Glomerular endothelial cell (primary cell): ENCODE measurements around the gene ASB15. TPM values are rescaled to one million over a fixed set of nuclear protein-coding genes. Genes with fewer than 3 reads are reported as not detected.

ENCODE experiments used
- DNase-seq: peaks from one replicate; pipeline ENCODE4 v3.0.0-alpha.2; 2011; ENCODE audit warnings: low read depth, low spot score; ENCODE audit errors: extremely low read depth
- total RNA-seq: library from RNA; depleted of rRNA; stranded (reverse); fragments of >200 nt; gene quantifications from 2 replicates; pipeline ENCODE4 v1.2.3, GENCODE V29; 2015

Gene ASB15
- total RNA-seq, 1 donor from 2014 or later = not detected

DNA sequence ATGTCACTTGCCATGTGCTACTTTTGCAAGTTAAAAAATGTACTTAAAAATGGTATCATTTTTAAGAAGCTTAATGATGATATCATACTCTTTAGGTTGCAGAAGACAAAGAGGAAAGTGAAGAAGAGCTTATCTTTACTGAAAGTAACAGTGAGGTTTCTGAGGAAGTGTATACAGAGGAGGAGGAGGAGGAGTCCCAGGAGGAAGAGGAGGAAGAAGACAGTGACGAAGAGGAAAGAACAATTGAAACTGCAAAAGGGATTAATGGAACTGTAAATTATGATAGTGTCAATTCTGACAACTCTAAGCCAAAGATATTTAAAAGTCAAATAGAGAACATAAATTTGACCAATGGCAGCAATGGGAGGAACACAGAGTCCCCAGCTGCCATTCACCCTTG lies 60.1 kb downstream of the ASB15 start:
- no peak for DNase-seq

DNA sequence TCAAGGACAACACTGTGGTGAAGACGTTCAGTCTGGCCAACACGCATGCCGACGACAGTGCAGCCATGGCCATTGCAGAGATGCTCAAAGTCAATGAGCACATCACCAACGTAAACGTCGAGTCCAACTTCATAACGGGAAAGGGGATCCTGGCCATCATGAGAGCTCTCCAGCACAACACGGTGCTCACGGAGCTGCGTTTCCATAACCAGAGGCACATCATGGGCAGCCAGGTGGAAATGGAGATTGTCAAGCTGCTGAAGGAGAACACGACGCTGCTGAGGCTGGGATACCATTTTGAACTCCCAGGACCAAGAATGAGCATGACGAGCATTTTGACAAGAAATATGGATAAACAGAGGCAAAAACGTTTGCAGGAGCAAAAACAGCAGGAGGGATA lies 60.7 kb downstream of the ASB15 start:
- no peak for DNase-seq

DNA sequence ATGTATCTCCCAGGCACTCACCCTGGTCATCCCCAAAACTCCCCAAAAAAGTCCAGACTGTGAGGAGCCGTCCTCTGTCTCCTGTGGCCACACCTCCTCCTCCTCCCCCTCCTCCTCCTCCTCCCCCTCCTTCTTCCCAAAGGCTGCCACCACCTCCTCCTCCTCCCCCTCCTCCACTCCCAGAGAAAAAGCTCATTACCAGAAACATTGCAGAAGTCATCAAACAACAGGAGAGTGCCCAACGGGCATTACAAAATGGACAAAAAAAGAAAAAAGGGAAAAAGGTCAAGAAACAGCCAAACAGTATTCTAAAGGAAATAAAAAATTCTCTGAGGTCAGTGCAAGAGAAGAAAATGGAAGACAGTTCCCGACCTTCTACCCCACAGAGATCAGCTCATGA lies 61.1 kb downstream of the ASB15 start:
- no peak for DNase-seq

DNA sequence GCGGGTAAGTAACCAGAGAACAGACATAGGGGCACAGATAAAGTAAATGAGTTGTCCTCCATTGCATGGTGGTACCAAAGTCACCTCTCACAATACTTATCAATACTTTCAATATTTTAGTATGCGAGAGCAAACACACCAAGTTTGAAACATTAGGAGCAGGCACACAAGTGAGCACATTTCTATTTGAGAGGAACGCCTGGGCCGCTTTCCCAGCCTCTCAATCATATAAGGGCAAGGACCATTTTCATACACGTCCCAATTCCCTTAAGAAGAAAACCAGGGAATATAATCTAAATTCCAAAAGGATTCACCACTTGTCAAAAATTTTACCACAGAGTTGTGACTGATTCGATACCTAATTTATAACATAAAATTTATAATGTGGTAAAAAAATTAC lies 61.6 kb downstream of the ASB15 start:
- no peak for DNase-seq

DNA sequence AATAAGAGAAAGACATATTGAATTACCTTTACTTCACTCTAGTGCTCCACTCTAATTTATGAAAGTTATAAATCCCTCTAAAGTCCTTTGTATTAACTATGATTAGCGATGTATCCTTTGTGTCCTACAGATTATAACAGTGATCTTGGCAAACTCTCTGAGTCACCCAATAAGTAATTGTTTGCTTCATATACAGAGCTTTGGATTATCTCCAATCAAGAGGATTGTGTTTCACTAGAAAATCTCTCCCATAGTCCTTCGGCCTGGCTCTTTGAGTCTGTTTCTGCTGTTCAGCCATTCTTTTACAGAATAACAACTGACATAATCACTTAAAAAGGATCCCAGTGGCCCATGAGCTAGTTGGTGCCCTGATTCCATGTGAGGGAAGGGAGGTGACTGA lies 63.5 kb downstream of the ASB15 start:
- DNase-seq = no peak

DNA sequence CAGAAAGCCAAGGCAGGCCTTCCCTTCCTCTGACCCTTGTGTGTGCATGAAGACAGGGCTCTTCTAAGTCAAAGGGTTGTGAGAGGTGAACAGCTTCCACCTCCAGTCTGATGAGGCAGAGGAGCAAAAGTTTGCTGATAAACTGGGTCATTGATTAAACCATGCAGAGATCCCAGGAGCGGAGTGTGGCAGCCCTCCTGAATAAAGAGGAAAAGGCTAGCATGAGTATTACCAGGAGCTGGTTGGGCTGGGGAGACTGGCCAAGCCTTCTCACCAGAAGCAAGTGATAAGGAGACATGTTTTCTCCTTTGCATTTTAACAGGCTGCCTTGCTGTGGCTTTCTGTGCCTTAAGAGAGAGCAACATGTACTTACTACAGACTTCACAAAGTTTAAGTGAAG lies 64.3 kb downstream of the ASB15 start:
- no peak for DNase-seq

DNA sequence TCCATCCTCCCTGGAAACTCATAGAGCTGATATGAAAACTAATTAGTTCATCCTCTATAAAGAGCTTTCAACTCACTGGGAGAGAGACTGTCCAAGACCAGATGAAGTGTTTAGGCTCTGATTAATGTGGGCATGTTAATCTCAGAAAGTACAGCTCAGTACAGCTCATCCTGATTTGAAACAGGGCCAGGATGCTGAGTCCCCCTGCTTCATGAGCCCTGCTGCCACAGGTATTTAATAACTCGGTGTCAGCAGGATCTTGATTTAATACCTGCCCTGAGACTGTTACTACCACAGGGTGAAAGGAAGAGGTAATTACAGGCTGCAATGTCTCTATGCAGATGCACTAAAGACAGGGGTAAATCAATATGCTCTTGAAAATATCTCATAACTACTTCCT lies 64.9 kb downstream of the ASB15 start:
- no peak for DNase-seq

DNA sequence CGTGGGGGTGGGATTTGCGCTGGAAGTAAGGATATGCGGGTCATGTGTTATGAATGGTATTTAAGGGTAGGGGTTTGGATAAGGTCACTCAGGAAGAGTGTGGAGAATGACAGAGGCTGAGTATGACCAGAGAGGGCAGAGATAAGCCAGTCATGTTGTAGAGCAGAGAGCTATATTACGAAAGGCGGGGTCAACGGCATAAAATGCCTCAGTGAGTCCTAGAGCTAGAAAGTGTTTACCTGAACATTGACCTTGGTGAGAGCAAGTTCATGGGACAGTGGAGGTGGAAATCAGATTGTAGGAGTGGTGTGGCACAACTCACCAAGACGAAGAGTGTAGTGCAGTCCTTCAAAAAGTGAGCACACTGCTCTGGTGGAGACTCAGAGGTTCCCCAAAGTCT lies 67.9 kb downstream of the ASB15 start:
- DNase-seq = no peak

DNA sequence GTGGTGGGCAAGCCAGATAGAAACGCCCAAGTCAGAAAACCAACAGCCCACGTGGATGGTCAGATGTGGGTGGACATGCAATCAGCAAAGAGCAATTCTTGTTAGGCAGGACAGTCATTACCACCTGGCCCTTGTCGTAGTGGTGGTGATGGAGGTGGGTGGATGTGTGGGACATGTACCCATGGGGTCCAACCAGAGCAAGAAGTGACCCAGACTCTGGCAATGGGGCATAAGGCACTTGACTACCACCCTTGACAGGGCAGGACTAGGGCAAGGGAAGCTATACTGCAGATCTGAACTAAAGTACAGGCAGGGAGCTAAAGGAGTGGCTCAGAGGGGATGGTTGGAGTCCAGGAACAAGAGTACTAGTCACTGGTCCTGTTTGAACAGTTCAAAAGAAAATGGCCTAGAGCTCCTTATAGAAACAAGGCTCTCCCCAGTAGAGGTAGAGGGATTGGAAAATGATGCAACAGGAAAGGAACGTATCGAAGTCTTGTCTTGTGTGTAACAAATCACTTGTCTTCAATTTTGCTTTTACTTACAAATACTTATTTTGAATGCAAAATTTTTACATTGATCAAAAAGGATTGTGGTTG lies 71.6 kb downstream of the ASB15 start:
- no peak for DNase-seq

DNA sequence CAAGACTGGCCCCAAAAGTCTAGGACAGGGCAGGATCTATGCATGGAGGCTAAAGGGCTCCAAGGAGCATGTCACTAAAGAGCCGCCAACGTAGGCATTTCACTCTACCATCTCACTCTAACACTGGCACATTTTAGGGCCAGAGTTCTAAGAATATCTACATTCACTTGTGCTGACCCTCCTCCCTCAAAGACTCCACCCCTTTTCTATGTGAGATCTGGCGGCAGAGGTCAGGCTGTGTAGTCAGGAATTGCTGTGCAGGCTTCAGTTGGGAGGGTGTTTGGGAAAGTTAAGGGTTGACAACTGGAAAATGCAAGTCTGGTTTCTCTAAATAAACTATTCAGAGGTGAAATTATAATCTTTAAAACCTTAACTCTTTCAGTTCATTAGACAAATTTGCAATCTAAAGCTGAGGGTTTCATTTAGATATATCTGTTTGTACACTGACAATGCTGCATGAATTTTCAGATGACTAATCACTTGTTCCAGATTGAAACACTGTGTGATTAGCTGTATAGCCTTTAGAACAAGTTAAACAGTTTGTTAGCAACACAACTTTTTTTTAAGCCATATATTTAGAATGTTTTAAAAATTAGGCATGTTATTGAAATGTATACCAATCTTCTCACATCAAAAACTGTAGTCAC lies 72.3 kb downstream of the ASB15 start:
- no peak for DNase-seq

DNA sequence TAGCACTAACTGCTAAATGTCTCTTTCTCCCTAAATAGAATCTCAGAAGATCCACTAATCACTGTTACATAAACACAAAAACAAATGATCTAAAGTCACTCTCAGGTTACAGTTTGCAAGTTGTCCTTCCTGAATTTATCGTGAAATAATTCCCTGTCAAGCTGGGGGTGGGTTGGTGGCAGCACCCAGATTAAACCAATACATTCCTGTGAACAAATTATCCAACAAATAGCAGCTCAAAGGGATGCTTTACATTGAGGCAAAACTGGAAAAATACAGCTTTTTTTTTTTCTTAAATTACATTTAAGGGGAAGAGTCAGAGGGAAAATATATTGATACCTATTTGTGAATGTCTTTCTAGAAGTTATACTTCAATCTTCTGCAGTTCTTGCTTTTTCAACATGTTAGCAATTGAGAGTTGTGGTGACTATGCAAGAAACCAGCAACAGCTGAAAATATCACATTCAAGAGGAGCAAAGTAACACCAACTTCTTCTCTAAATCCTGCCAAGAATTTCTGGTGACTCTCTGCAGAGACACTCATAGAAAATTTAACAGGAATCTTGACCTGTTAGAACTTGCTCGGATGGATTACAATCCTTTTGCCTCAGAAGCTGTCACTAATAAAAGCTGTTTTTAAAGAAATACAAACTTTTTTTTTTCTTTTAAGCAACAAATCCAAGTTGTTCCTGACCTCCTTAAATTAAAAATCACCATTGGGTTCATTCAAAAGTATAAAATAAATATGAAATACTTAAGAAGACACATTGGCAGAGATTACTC lies 73.0 kb downstream of the ASB15 start:
- no peak for DNase-seq

DNA sequence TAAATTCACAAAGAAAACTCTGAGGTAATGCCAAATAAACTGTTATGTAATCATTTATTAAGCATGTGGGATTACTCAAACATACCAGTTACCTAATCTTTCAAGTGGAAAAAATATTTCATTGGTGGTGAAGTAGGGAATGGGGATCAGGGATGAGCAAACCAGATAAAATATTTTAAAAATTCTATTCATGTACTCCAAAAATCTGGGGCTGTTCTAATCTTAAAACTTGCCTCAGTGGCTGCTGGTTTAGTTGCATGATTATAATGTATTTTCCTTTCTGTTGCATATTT lies 73.5 kb downstream of the ASB15 start:
- DNase-seq = no peak

DNA sequence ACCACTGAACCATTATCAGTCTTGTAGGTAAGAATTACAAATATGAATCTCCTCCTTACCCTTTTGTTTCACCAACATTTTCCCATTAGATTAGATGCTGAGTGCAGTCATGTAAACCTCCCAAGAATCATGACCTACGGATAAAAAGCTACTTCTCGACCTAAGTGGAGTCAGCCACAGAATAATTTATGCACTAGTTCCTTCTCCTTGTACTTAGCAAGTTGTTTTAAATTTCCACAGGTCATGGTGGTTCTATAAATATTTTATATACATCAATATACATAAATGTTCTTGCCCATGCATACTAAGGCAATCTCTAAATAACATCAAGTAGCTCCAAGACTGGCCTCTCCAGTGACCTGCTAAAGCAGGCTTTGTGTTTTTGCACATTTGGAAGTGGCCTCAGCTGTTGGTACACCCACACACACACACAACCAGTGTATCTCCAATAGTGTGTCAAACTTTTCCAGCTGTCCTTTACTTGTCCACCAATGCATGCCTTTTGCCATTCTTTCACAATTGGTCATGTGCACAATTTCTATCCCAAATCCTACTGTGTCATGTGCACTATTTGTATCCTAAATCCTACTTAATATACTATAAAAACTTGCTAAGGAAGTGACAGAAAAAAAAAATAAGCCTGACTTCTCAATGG lies 75.6 kb downstream of the ASB15 start:
- no peak for DNase-seq

DNA sequence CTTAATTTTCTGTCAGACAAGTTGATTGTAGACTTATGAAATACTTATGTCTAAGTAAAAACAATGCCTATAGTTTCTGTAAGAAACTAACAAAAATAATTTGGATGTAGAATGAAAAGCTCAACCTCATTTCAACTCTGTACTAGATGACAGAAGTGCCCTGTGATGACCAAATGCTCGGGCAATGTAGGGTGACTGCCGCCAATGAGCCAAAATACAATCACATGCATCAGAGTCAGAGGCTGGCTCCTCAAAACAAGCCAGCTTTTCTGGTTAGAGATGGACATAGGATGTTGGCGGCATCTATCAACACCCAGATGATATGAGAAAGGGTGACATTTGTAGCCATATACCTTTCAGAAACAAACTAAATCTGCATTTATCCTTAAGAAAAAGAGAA lies 78.0 kb downstream of the ASB15 start:
- DNase-seq = no peak

DNA sequence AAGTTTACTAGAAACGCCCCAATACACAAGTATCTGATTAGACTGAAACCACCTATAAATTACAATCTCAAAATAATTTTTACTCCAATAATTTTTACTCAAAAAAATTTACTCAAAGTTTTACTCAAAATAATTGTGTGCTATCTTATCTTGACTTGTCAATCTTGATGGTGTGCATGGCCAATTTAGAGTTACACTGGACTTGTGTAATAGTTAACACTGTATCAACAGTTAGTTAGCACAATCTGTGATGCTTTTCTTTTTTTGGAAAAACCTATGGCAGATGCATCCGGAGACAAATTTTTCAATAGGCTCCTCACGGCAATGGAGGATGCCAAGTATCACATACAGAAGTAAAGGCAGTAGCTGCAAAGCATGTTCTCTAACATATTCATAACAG lies 79.0 kb downstream of the ASB15 start:
- DNase-seq = no peak

DNA sequence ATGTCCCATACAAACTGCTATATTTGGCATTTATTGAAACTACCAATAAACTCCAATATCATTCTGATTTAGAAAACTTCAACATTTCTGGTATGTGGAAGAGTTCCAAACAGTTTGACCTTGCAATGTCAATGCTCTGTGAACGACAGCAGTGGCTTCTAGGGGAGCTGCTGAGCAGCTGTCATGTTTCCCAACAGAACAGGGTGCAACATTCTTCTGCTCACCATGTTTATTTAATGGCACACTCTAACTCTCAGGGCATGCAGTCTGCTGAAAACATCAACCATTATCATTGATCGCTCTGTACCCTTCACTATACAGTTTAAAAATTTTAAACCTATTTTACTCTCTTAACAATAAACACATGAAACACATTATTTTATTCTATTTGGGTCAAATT lies 79.9 kb downstream of the ASB15 start:
- no peak for DNase-seq

DNA sequence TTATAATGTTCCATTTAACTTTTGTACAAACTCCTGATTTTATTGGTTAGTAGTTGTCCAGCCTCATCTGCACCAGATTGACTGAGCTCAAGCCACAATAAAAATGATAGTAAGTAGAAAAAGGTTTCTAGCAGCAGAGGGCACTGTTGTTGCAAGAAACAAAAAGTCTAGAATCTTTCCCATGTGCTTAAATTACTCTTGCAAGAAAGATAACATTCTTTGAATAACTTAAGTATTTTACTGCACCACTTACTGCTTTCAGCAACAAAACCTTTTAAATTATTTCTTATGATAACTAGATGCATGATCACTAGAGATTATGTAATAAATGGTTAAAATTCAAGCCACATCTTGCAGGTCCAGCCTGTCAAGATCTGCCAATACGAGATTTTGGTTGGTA lies 81.1 kb downstream of the ASB15 start:
- DNase-seq = peak; percentile 56

DNA sequence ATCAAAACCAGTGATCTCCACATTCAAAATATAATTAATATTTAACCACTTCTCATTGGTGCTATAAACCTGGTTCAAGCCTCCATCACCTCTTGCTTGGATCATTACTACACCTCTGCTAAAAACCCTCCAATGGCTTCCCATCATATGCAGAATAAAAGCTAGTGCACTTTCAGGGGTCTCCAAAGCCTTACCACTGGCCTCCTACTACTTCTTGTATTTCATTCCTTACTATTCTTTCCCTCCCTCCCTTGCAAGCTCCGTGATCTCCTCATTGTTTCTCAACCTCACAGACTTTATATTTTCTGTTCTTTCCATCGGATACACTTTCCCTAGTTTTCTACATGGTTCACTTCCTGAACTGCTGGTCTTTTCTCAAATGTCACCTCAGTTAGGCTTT lies 85.5 kb downstream of the ASB15 start:
- DNase-seq = no peak

DNA sequence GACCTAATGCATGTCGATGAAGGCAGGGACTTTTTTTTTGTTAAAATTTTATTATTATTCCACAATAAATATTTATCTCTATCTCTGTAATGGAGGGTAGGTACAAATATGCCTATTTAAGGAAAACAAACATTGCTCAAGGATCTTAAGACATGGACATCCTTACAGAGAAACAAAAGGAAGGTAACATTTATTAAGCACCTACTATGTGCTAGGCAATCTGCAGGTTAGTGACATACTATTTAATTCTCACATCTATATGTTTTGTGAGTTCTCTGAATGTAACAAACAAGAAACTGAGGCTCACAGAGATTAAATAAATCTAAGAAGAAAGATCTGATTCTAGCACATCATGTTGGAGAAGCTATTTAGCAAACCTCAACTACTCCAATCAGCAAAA lies 86.1 kb downstream of the ASB15 start:
- no peak for DNase-seq
